HEK293T (cell line): ENCODE measurements around the gene SCUBE2.

Experiments
- ARNT ChIP-seq: fragments of 450-650 bp; IDR thresholded peaks from 2 replicates; pipeline ENCODE4 v1.6.1; 2017; ENCODE audit warnings: mild to moderate bottlenecking
- BHLHE40 ChIP-seq: fragments of 450-650 bp; IDR thresholded peaks from 2 replicates; pipeline ENCODE4 v1.6.1; 2016; ENCODE audit warnings: mild to moderate bottlenecking, moderate library complexity, borderline replicate concordance
- ELF4 ChIP-seq: fragments of 450-650 bp; IDR thresholded peaks from 2 replicates; pipeline ENCODE4 v1.6.1; 2017; ENCODE audit warnings: antibody characterized with exemption
- FOXA1 ChIP-seq: fragments of 450-650 bp; IDR thresholded peaks from 2 replicates; pipeline ENCODE4 v1.6.1; 2016; ENCODE audit warnings: mild to moderate bottlenecking
- FOXK2 ChIP-seq: fragments of 450-650 bp; IDR thresholded peaks from 2 replicates; pipeline ENCODE4 v1.6.1; 2016; ENCODE audit warnings: mild to moderate bottlenecking
- HDGF ChIP-seq: fragments of 450-650 bp; IDR thresholded peaks from 2 replicates; pipeline ENCODE4 v1.6.1; 2017; ENCODE audit warnings: antibody characterized with exemption, borderline replicate concordance
- L3MBTL2 ChIP-seq: fragments of 450-650 bp; conservative IDR thresholded peaks from 2 replicates; pipeline ENCODE4 v1.6.1; 2016; ENCODE audit warnings: mild to moderate bottlenecking
- LEF1 ChIP-seq: fragments of 450-650 bp; IDR thresholded peaks from 2 replicates; pipeline ENCODE4 v1.6.1; 2017; ENCODE audit warnings: mild to moderate bottlenecking, borderline replicate concordance
- NFRKB ChIP-seq: fragments of 450-650 bp; IDR thresholded peaks from 2 replicates; pipeline ENCODE4 v1.6.1; 2016; ENCODE audit warnings: mild to moderate bottlenecking, moderate library complexity
- SP1 ChIP-seq: fragments of 450-650 bp; IDR thresholded peaks from 2 replicates; pipeline ENCODE4 v1.6.1; 2017
- TARDBP ChIP-seq: fragments of 450-650 bp; IDR thresholded peaks from 2 replicates; pipeline ENCODE4 v1.6.1; 2016
- ZNF384 ChIP-seq: fragments of 450-650 bp; IDR thresholded peaks from 2 replicates; pipeline ENCODE4 v1.6.1; 2016
- TF ChIP-seq, protein P1 (sequence below): fragments of 450-650 bp; IDR thresholded peaks from 2 replicates; pipeline ENCODE4 v1.6.1; 2016

GRCh38 chr11:9118277-9118676 is 26.9 kb upstream of the SCUBE2 start:
- TF ChIP-seq ELF4: no peak
- TF ChIP-seq SP1: no peak
- TF ChIP-seq, protein P1, sequence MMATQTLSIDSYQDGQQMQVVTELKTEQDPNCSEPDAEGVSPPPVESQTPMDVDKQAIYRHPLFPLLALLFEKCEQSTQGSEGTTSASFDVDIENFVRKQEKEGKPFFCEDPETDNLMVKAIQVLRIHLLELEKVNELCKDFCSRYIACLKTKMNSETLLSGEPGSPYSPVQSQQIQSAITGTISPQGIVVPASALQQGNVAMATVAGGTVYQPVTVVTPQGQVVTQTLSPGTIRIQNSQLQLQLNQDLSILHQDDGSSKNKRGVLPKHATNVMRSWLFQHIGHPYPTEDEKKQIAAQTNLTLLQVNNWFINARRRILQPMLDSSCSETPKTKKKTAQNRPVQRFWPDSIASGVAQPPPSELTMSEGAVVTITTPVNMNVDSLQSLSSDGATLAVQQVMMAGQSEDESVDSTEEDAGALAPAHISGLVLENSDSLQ: no peak
- no peak for TF ChIP-seq ZNF384
- TF ChIP-seq NFRKB: no peak
- TF ChIP-seq BHLHE40: no peak
- TF ChIP-seq FOXA1: no peak
- TF ChIP-seq FOXK2: no peak
- TF ChIP-seq LEF1: no peak
- TF ChIP-seq TARDBP: no peak
- no peak for TF ChIP-seq ARNT
- no peak for TF ChIP-seq L3MBTL2
- TF ChIP-seq HDGF: no peak
